Neutrophil (primary cell): ENCODE measurements around the gene NAB2.

Experiments
- H3K27ac ChIP-seq: fragments of 200-600 bp; sonication (generic); 2 replicates; pipeline ENCODE4 v1.5.1; 2016; ENCODE audit warnings: mild to moderate bottlenecking, moderate library complexity
- H3K27me3 ChIP-seq: fragments of 200-600 bp; sonication (generic); 2 replicates; pipeline ENCODE4 v1.6.0; 2016; ENCODE audit warnings: mild to moderate bottlenecking
- H3K36me3 ChIP-seq: fragments of 200-600 bp; sonication (generic); 2 replicates; pipeline ENCODE4 v1.5.1; 2017
- H3K4me1 ChIP-seq, 2 experiments: fragments of 200-600 bp in 1 of 2; sonication (generic) in 1 of 2; 1 replicate in 1 of 2; 2 replicates in 1 of 2; pipeline versions ENCODE4 v1.5.1 to v1.6.1; 2013 to 2016; ENCODE audit warnings: low read depth in 1 of 2, low read length in 1 of 2, mild to moderate bottlenecking in 1 of 2, moderate library complexity in 1 of 2; ENCODE audit not compliant: control insufficient read depth in 1 of 2, insufficient read depth in 1 of 2
- H3K4me3 ChIP-seq, 2 experiments: fragments of 200-600 bp in 1 of 2; sonication (generic) in 1 of 2; 1 replicate in 1 of 2; 2 replicates in 1 of 2; pipeline ENCODE4 v1.5.1; 2013 to 2016; ENCODE audit warnings: low read depth in 1 of 2, low read length in 1 of 2, mild to moderate bottlenecking in 1 of 2, moderate library complexity in 1 of 2
- H3K9me3 ChIP-seq: fragments of 200-600 bp; sonication (generic); 2 replicates; pipeline ENCODE4 v1.5.1; 2016
- TF ChIP-seq, protein P1 (sequence below): fragments of 200-600 bp; sonication (generic); IDR thresholded peaks from 2 replicates; pipeline ENCODE4 v1.5.1; 2016; ENCODE audit warnings: antibody characterized with exemption

The NAB2 gene

GRCh38 chr12:57103856-57104255 lies 14.9 kb downstream of the NAB2 start:
- H3K4me1 ChIP-seq = peaks cover 26 to 27% of the 10 kb centered on the region in 2 experiments
- peaks cover 2% of the 10 kb centered on the region for H3K9me3 ChIP-seq
- no peaks in the 10 kb centered on the region for H3K27me3 ChIP-seq
- peak overlapping the region; percentile 92 for H3K27ac ChIP-seq
- peaks cover 98% of the 10 kb centered on the region for H3K36me3 ChIP-seq
- TF ChIP-seq, protein P1, sequence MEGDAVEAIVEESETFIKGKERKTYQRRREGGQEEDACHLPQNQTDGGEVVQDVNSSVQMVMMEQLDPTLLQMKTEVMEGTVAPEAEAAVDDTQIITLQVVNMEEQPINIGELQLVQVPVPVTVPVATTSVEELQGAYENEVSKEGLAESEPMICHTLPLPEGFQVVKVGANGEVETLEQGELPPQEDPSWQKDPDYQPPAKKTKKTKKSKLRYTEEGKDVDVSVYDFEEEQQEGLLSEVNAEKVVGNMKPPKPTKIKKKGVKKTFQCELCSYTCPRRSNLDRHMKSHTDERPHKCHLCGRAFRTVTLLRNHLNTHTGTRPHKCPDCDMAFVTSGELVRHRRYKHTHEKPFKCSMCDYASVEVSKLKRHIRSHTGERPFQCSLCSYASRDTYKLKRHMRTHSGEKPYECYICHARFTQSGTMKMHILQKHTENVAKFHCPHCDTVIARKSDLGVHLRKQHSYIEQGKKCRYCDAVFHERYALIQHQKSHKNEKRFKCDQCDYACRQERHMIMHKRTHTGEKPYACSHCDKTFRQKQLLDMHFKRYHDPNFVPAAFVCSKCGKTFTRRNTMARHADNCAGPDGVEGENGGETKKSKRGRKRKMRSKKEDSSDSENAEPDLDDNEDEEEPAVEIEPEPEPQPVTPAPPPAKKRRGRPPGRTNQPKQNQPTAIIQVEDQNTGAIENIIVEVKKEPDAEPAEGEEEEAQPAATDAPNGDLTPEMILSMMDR = no peak
- no peak overlapping the region for H3K4me3 ChIP-seq

- Histone ChIP-seq H3K27me3 (no peaks in the 10 kb centered on the region), H3K27ac (peak overlapping the region; percentile 92), H3K36me3 (peaks cover 95% of the 10 kb centered on the region), H3K4me1 (peaks cover 31 to 32% of the 10 kb centered on the region in 2 experiments), H3K4me3 (no peak overlapping the region), H3K9me3 (no peaks in the 10 kb centered on the region)
- TF ChIP-seq, protein P1 = no peak
Measured at GRCh38 chr12:57104292-57104910, 15.5 kb downstream of the NAB2 start.

DNA sequence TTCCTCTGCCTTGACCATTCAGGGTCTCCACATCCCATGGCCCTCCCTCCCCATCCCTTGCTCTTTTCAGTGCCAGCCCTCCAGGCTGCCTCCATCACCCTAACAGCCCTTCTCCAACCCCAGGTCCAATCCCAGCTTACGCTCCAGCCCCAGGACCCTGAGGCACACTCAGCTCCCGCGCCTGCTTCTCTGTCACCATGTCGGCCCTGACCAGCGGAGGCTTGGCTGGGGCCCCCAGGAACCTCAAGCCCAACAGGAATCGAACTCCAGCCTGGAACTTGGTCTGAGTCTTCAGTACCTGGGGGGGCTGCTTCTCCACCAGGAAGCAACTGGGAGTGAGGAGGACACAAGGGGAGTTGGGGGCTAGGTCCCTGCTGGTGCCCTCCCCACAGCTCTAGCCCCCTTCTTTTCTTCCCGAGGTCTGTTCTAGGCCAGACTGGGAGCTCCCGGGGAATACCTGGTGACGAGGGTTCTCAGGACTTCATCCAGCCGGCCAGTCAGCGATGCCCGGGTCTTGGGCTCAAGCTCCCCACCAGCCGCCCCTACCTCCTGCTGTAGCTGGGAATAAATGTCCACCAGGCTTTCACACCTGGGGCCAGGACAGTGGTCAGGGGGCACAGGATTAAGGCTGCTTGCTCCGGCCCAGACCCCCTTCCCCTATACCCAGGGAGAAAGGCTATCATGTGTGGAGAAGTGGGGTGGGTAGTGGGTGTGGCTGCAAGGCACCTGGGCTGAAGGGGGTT lies 16.3 kb downstream of the NAB2 start:
- Histone ChIP-seq H3K9me3 (no peaks in the 10 kb centered on the region), H3K4me1 (peaks cover 39 to 40% of the 10 kb centered on the region in 2 experiments), H3K27me3 (no peaks in the 10 kb centered on the region), H3K27ac (peak overlapping the region; percentile 92), H3K4me3 (no peak overlapping the region), H3K36me3 (peaks cover 87% of the 10 kb centered on the region)
- TF ChIP-seq, protein P1 = no peak

DNA sequence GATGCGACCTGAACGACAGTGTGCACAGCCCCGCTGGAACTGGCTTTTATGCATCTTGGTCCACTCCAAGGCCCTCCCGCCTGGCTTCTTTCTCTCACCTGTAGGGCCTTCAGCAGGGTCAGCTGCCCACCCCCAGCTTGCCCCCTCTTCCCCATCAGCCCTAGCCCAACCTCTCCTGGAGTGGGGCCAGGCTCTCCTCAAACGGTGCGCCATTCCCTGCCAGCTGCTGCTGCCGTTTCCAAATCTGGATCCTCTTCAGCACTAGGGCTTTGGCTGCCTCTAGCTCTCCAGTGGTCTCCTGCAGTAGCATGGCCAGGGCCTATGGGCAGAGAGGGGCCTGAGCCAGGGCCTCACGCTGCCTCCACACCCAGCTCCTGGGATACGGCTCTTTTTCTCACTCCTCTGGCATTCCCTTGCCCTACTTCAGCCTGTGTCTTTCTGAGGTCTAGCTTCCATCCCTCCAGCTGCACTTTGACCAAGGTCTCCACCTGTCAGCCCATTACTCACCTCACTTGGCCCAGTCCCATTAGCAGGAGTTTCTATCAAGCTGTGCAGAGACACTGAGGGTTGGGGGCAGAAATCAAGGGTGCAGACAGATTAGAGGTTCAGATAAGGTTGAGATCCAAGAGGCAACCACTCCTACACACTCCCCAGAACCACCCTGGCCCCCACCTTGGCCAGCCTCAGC lies 17.3 kb downstream of the NAB2 start:
- H3K27ac ChIP-seq = no peak overlapping the region
- peaks cover 78% of the 10 kb centered on the region for H3K36me3 ChIP-seq
- peaks cover 39 to 41% of the 10 kb centered on the region in 2 experiments for H3K4me1 ChIP-seq
- no peaks in the 10 kb centered on the region for H3K9me3 ChIP-seq
- TF ChIP-seq, protein P1 = no peak
- H3K27me3 ChIP-seq = no peaks in the 10 kb centered on the region
- no peak overlapping the region for H3K4me3 ChIP-seq

DNA sequence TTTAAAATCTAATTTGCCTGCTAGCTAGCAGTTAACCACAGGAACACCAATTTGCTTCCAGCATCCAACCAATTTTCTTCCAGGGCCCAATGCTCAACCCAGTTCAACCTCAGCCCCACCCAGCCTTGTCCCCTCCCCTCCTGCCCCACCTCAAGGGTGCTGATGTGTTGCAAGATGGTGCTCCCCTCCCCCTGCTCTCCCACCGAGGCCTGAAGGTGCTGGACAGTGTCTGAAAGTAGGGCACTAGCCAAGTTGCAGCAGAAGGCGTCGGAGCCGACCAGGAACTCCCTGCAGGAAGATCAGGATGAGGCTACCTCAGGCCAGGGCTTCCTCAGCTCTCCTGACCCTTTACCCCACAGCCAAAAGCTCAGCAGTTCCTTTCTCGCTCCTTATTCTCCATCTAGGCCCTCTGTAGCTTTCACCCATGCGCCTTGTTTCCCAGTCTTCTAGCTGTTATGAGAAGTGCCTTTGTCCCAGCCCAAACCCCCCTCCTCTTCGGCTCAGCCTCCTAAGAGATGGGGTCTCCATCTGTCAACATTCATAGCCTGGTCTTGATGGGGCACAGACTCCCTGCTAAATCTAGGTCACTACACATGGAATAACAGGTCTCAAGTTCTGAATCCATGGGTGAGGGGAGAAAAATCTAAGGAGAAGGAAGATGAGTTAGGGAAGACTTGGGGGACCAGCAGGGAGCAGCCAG lies 18.7 kb downstream of the NAB2 start:
- Histone ChIP-seq H3K4me1 (peaks cover 39 to 40% of the 10 kb centered on the region in 2 experiments), H3K27me3 (no peaks in the 10 kb centered on the region), H3K36me3 (peaks cover 63% of the 10 kb centered on the region), H3K27ac (no peak overlapping the region), H3K9me3 (no peaks in the 10 kb centered on the region), H3K4me3 (no peak overlapping the region)
- TF ChIP-seq, protein P1 = no peak
